SK-N-SH (cell line): ENCODE data around the gene UBXN6.

ENCODE experiments used
- CTCF ChIP-seq: fragments of 200-600 bp; sonication (generic); IDR thresholded peaks from 2 replicates; pipeline ENCODE4 v1.6.1; 2017; ENCODE audit warnings: antibody characterized with exemption, mild to moderate bottlenecking, moderate library complexity
- EP300 ChIP-seq, 2 experiments: IDR thresholded peaks; 2 replicates each; pipeline versions ENCODE4 v1.4.0 to v1.6.1; 2012; ENCODE audit warnings: borderline replicate concordance in 1 of 2, low read depth in 1 of 2, low read length in 1 of 2
- EZH2phosphoT487 ChIP-seq: fragments of 200-600 bp; sonication (generic); IDR thresholded peaks from 2 replicates; pipeline ENCODE4 v1.6.1; 2017; ENCODE audit warnings: low read depth, mixed run types, mild to moderate bottlenecking, antibody characterized with exemption, moderate library complexity, borderline replicate concordance
- FOSL2 ChIP-seq: IDR thresholded peaks from 2 replicates; pipeline ENCODE4 v1.4.0; 2012; ENCODE audit warnings: low read depth, mild to moderate bottlenecking, moderate library complexity, borderline replicate concordance
- FOXJ3 ChIP-seq: sonication (generic); formaldehyde crosslinking; IDR thresholded peaks from 2 replicates; pipeline ENCODE4 v1.5.1; 2020; ENCODE audit warnings: mild to moderate bottlenecking, missing genetic modification reagents
- JUND ChIP-seq: IDR thresholded peaks from 2 replicates; pipeline ENCODE4 v1.4.0; 2012
- MXI1 ChIP-seq: IDR thresholded peaks from 2 replicates; pipeline ENCODE4 v1.6.1; 2012; ENCODE audit warnings: mild to moderate bottlenecking, low read depth, low read length, improper control_type of control experiment
- REST ChIP-seq: IDR thresholded peaks from 2 replicates; pipeline ENCODE4 v1.6.1; 2012; ENCODE audit warnings: mild to moderate bottlenecking, low read depth, low read length, moderate library complexity
- RFX5 ChIP-seq: IDR thresholded peaks from 2 replicates; pipeline ENCODE4 v1.6.1; 2012; ENCODE audit warnings: mild to moderate bottlenecking, improper control_type of control experiment, low read length
- TAF1 ChIP-seq: IDR thresholded peaks from 2 replicates; pipeline ENCODE4 v1.6.1; 2012; ENCODE audit warnings: low read depth, mild to moderate bottlenecking, low read length, moderate library complexity, borderline replicate concordance

GRCh38 chr19:4504891-4505569 lies 47.4 kb upstream of the UBXN6 start:
- TF ChIP-seq CTCF: no peak
- TF ChIP-seq REST: no peak
- TF ChIP-seq MXI1: no peak
- no peak for TF ChIP-seq FOSL2
- no peak for TF ChIP-seq TAF1
- TF ChIP-seq JUND: no peak
- TF ChIP-seq FOXJ3: no peak
- no peak for TF ChIP-seq RFX5
- TF ChIP-seq EP300 (IDR thresholded peaks at IDR 0.05; ENCODE audit: borderline replicate concordance in 1 of 2, low read depth in 1 of 2, low read length in 1 of 2): no peak
- no peak for TF ChIP-seq EZH2phosphoT487
